Activated naive CD8-positive, alpha-beta T cell treated with anti-CD3 and anti-CD28 coated beads for 36 hours (primary cell): ENCODE results near the gene NOX3. TPM values are rescaled to one million over a fixed set of nuclear protein-coding genes. Genes with fewer than 3 reads are reported as not detected.

ENCODE experiments used
- DNase-seq: peaks from one replicate; pipeline ENCODE4 v3.0.0; 2021
- H3K27ac Mint-ChIP-seq: one replicate; pipeline ENCODE4 v1.8.0; 2022; ENCODE audit warnings: mild to moderate bottlenecking, moderate library complexity, mixed read lengths
- H3K27me3 Mint-ChIP-seq: one replicate; pipeline ENCODE4 v1.8.0; 2022; ENCODE audit warnings: mild to moderate bottlenecking, mixed read lengths
- H3K36me3 Mint-ChIP-seq: one replicate; pipeline ENCODE4 v1.8.0; 2021; ENCODE audit warnings: mild to moderate bottlenecking, mixed read lengths
- H3K4me1 Mint-ChIP-seq: one replicate; pipeline ENCODE4 v1.8.0; 2021; ENCODE audit warnings: mixed read lengths
- H3K4me3 Mint-ChIP-seq: one replicate; pipeline ENCODE4 v1.8.0; 2022; ENCODE audit warnings: mild to moderate bottlenecking, moderate library complexity, mixed read lengths
- H3K9me3 Mint-ChIP-seq: one replicate; pipeline ENCODE4 v1.8.0; 2022; ENCODE audit warnings: mixed read lengths
- total RNA-seq, 2 experiments: library from RNA; stranded (reverse); gene quantifications; one replicate each; pipeline ENCODE4 v1.2.3, GENCODE V29; 2021

The NOX3 gene
- total RNA-seq, 2 experiments from 2014 or later = not detected

DNA sequence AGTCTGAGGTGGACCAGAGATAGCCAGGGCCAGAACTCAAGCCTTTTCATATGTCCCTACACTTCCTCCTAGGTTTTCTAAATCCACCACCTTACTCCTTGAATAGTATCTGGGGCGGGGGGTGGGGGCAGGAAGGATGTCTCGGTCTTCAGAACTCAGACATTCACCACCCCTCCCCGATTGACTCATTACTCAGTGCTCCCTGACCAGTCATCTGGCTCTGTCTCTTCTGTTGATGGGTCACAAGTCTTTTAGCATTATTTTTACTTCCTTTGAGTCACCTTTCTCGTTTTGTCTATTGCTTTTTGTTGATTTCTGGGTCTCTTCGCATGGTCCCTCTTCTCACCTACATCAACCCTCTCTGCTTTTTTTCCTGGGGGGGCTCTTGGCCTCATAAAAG lies 23.3 kb downstream of the NOX3 start:
- H3K36me3 Mint-ChIP-seq = no peaks in the 10 kb centered on the region
- no peak for DNase-seq
- peaks cover 27% of the 10 kb centered on the region for H3K4me1 Mint-ChIP-seq
- no peak overlapping the region for H3K4me3 Mint-ChIP-seq
- H3K9me3 Mint-ChIP-seq = no peaks in the 10 kb centered on the region
- no peaks in the 10 kb centered on the region for H3K27me3 Mint-ChIP-seq
- no peak overlapping the region for H3K27ac Mint-ChIP-seq

DNA sequence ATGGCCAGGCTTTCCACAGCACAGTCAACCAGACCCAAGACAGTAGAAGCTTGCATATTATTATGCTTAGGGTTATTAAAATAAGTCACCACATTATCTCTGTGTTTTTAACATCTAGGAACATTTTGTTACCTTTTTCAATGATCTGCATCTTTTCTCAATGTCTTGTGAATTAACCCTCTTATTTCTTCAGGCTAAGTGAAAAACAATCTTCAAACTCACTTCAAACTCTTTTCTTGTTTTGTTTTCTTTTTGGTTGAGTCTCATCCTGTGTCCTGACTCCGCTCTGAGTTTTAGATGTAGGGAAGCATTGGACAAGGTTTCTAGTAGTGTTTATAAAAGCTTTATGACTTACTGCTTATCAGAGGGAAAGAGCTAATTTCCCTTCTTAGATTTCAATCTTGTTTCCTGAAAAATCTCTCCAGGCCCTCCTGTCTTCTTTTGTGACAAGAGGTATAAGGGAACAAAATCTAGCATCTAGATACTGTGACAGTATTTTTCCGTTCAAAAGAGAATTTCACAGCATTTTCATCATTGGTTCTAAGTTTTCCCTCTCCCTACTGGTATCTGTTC lies 26.2 kb downstream of the NOX3 start:
- no peaks in the 10 kb centered on the region for H3K9me3 Mint-ChIP-seq
- no peak overlapping the region for H3K4me3 Mint-ChIP-seq
- no peaks in the 10 kb centered on the region for H3K27me3 Mint-ChIP-seq
- H3K36me3 Mint-ChIP-seq = no peaks in the 10 kb centered on the region
- H3K4me1 Mint-ChIP-seq = peaks cover 18% of the 10 kb centered on the region
- DNase-seq = no peak
- no peak overlapping the region for H3K27ac Mint-ChIP-seq

DNA sequence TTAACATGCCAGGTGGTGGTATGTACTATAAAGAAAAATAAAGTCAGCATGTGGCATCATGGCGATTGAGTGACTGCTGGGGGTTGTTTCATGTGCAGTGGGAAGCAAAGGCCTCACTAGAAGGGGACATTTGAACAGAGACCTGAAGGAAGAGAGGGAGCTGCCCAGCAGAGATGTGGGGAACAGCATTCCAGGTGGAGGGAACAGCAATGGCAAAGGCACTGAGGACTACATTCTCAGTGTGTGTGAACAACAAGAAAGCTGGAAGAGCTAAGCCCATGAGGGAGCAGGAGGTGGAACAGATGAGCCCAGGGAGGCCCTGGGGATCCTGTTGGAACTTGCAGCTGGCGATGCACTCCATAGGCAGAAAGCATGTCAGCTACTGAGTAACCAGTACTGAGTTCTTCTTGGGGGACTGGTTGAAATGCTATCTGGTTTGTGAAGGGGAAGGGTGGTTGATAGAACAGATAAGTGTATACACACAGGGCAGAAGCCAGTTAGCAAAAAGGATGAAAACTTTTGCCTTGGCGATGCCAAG lies 29.2 kb downstream of the NOX3 start:
- Mint-ChIP-seq H3K27me3 (no peaks in the 10 kb centered on the region), H3K9me3 (peaks cover 2% of the 10 kb centered on the region), H3K27ac (peak overlapping the region; percentile 26), H3K4me1 (peaks cover 13% of the 10 kb centered on the region), H3K36me3 (no peaks in the 10 kb centered on the region), H3K4me3 (no peak overlapping the region)
- no peak for DNase-seq

DNA sequence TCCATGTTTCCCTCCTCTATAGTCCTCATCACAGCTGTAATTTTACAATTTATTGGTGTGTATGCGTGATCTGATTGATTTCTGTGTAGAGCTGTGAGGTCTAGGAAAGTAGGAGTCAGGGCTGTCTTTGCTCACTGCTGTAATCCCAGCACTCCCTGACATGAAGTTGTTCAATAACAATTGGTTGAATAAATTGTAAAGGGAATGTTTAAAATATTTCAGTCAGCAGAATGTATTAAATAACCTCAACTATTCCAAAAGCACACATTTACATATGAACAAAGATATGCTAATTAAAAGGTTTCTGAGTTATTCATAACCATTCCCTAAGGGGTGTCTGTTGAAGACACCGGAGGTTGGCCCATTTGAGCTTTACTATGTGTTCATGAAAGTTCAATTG lies 31.5 kb downstream of the NOX3 start:
- Mint-ChIP-seq H3K4me3 (no peak overlapping the region), H3K36me3 (peaks cover 10% of the 10 kb centered on the region), H3K27ac (no peak overlapping the region), H3K27me3 (no peaks in the 10 kb centered on the region), H3K9me3 (peaks cover 3% of the 10 kb centered on the region), H3K4me1 (peaks cover 20% of the 10 kb centered on the region)
- no peak for DNase-seq

DNA sequence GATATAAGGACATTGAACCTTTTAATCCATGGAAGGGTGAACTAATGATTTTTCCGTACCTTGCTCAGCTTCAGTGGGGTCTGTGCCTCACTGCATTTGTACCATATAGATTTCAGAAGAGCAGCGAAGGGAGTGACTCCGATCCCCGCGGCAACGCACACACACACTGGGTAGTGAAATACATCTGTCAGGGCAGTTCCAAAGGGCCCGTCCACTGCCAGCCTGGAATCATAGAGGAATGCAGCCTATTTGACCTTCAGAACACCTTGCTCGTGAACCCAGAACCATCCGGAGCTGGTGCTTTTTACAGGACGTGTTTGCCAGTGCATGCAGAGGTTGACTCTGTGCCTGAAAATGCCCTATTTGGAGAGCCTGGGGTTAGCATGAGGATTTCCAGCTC lies 33.0 kb downstream of the NOX3 start:
- H3K36me3 Mint-ChIP-seq = peaks cover 10% of the 10 kb centered on the region
- H3K4me3 Mint-ChIP-seq = no peak overlapping the region
- H3K9me3 Mint-ChIP-seq = peaks cover 3% of the 10 kb centered on the region
- H3K27me3 Mint-ChIP-seq = no peaks in the 10 kb centered on the region
- DNase-seq = no peak
- H3K4me1 Mint-ChIP-seq = peaks cover 32% of the 10 kb centered on the region
- no peak overlapping the region for H3K27ac Mint-ChIP-seq

DNA sequence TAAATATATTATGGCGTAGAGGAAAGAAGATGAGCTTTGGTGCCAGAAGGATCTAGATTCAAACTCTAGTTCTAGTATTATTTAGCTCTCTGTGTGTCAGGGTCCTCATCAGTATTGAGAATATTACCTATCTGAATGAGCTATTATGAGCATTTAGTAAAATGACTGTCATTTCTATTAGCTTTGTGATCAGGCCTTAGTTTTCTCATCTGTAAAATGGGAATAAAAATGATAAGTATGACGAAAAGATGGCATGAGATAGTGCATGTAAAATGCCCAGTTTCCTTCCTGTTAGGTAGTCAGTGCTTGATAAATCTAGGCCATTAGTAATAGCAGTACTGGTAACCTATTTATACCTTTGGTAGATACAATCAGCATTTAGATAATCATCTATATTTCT lies 35.1 kb downstream of the NOX3 start:
- Mint-ChIP-seq H3K9me3 (peaks cover 3% of the 10 kb centered on the region), H3K4me1 (peaks cover 47% of the 10 kb centered on the region), H3K4me3 (no peak overlapping the region), H3K27me3 (no peaks in the 10 kb centered on the region), H3K27ac (peak overlapping the region; percentile 88), H3K36me3 (peaks cover 10% of the 10 kb centered on the region)
- DNase-seq = no peak

DNA sequence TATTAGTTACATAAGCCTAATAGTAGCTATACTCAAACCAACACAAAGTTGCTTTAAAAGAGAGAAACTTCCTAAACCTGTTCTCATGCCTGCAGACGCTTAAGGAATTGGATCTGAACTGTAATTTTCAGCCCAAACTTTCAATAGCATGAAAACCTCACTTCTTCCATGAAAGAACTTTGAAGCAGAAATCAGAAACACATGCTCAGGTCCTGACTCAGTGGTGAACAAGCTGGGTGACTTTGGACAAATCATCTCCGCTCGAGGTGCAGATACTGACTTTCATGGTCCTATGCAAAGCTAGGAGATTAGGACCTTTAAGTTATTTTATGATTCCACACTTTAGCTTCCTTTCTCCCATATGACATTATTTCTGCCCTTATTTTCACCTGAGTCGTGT lies 36.5 kb downstream of the NOX3 start:
- no peak for DNase-seq
- Mint-ChIP-seq H3K27me3 (no peaks in the 10 kb centered on the region), H3K36me3 (peaks cover 10% of the 10 kb centered on the region), H3K4me3 (peak overlapping the region; percentile 76), H3K9me3 (peaks cover 3% of the 10 kb centered on the region), H3K27ac (peak overlapping the region; percentile 100), H3K4me1 (peaks cover 48% of the 10 kb centered on the region)

DNA sequence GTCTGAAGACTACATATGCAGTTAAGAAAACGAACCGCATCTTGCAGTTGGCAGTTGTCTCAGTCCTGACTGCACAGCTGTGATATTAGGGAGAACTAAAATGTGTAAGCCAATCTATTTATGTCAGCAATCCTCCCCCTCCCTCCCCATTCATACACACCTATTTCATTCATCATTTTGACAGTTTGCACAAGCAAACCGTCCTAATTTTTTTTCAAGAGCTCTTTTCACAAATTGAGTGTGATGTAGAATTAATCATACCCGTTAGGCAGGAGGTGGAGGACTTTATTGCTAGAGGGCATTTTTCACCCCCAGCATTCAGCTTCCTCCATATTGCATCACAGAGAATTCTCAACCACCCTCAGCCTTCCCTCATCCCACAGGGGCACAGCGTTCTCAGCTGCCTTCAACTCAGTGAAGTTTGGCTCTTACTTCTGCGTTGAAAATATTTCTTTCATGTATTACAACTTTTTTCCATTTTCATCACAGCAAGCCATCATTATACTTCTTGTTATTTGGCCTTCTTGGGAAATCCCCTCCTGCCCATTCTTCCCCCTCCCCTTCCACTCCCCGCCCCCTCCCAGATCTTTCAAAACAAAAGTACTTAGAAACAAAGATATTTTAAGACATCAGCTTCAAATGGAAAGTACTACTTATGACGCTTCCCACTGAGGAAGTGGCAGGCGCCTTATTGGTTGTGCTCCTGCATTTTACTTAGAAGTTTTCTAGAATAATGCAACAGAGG lies 37.5 kb downstream of the NOX3 start:
- peaks cover 10% of the 10 kb centered on the region for H3K36me3 Mint-ChIP-seq
- peak overlapping the region; percentile 76 for H3K4me3 Mint-ChIP-seq
- peak overlapping the region; percentile 100 for H3K27ac Mint-ChIP-seq
- DNase-seq = peak; percentile 61
- no peaks in the 10 kb centered on the region for H3K27me3 Mint-ChIP-seq
- H3K4me1 Mint-ChIP-seq = peaks cover 48% of the 10 kb centered on the region
- H3K9me3 Mint-ChIP-seq = peaks cover 3% of the 10 kb centered on the region

DNA sequence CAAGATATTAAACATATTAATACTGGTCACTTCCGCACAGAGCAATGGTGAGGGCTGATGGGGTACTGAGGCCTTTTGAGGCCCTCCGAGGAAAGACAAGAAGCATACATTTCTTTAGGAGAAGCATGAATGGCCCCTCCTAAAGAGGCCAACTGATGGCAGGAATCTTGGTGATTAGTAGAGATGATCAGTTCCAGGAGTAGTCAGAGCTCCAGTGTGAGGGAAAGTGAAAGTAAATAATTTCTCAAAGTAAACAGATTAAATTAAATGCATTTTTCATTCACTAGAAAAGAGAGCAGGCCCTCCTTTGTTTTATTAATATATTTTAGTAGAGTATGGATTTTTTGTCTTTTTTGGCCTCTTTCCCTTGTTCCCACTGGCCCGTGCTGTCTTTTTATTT lies 38.2 kb downstream of the NOX3 start:
- H3K4me3 Mint-ChIP-seq = peak overlapping the region; percentile 76
- peaks cover 3% of the 10 kb centered on the region for H3K9me3 Mint-ChIP-seq
- peaks cover 48% of the 10 kb centered on the region for H3K4me1 Mint-ChIP-seq
- H3K27me3 Mint-ChIP-seq = no peaks in the 10 kb centered on the region
- peak overlapping the region; percentile 100 for H3K27ac Mint-ChIP-seq
- no peak for DNase-seq
- H3K36me3 Mint-ChIP-seq = peaks cover 10% of the 10 kb centered on the region

DNA sequence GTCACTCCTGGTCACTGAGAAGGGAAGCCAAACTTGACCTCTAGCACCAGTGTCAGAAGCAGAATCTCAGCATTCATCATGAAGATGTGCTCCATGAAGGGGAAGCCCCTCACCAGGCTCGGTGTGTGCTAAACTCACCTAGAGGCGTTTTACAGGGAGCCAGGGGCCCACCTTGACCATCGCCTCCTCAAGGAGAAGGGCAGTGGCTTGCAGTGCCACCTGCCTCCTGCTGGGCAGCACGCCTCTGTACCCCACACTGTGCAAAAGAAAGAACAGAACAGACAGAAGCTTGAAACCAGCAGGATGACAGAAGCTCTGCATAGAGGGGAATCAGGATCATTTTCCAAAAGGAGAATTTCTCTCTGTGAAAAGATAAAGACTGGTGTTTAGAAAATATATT lies 39.7 kb downstream of the NOX3 start:
- Mint-ChIP-seq H3K36me3 (peaks cover 9% of the 10 kb centered on the region), H3K27ac (peak overlapping the region; percentile 47), H3K27me3 (no peaks in the 10 kb centered on the region), H3K4me1 (peaks cover 44% of the 10 kb centered on the region), H3K4me3 (no peak overlapping the region), H3K9me3 (peaks cover 1% of the 10 kb centered on the region)
- no peak for DNase-seq

DNA sequence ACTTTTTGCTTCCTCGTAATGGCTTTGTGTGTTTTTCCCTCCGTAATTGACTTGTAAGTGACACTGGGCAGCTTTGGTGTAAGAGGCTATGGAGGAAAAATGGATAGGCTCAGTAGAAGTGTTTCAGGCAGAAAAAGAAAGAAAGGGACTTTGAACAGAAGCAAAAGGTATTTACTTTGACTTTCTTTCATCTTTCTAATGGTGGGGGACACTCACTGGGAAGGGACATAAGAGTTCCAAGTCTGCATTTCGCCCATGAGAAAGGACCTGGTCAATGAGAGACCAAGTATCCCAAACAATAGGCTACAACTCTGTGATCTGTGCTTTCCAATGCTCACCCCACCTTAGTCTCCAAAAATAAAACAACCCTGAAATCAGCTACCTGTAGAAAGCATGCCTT lies 41.6 kb downstream of the NOX3 start:
- H3K4me1 Mint-ChIP-seq = peaks cover 28% of the 10 kb centered on the region
- no peaks in the 10 kb centered on the region for H3K9me3 Mint-ChIP-seq
- no peak overlapping the region for H3K27ac Mint-ChIP-seq
- DNase-seq = no peak
- no peaks in the 10 kb centered on the region for H3K36me3 Mint-ChIP-seq
- no peaks in the 10 kb centered on the region for H3K27me3 Mint-ChIP-seq
- no peak overlapping the region for H3K4me3 Mint-ChIP-seq

DNA sequence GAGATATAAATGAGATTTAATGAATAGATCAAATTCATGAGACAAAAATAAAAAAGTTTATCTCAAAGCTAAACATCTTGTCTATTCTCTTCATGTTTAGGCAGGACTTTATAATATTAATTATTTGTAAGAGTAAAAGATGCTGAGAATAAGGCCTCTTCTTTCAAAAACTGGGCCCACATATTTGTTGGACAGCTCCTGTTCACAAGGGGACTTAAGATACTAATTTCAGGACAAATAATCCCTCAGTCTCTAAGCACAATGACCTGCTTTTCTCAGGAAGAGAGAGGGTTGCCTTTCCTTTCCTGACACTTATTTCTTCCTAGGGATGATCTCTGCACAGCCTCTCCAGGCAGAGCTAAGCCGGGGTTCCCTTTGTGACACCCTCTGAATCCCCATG lies 43.3 kb downstream of the NOX3 start:
- Mint-ChIP-seq H3K4me1 (peaks cover 12% of the 10 kb centered on the region), H3K27me3 (no peaks in the 10 kb centered on the region), H3K27ac (no peak overlapping the region), H3K9me3 (no peaks in the 10 kb centered on the region), H3K4me3 (no peak overlapping the region), H3K36me3 (no peaks in the 10 kb centered on the region)
- no peak for DNase-seq

DNA sequence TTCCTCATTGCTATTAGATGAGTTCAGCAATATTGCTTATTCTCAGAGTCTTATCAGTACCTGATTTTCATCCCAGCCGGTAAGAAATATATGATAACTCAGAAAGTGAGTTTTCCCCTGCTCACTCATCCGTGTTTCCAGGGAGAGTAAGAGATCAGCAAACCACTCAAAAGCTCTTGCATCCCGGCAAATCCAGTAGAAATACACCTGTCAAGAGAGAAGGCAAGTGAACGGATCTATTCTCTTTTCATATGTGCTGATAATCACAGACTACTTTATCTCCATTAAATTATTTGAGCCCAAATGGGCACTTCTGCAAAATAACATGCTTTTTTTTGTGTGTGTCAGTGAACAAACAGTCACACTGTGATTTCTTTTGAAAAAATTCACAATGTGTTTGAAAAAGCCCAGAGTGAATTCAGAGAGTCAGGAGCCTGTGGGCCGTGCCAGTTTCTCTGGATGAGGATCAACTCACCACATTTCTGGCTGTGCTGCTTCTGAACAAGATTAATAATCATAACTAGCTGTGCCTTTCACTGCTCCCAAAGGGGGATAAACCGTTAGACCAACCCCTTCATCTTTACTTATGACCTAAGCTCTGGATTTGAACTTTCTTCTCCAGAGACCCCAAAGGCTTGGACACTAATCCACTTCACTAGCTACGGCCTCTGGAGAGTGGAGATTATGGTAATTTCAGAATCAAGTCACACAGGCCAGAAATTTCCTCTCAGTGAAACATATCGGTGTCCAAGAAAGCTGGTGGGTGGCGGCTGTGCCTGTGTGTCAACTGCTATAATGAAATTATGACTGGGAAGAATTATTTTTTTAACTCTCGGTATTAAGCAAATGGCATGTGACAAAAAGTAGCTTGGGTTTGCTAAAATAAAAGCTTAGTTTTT lies 44.2 kb downstream of the NOX3 start:
- H3K4me1 Mint-ChIP-seq = peaks cover 6% of the 10 kb centered on the region
- no peaks in the 10 kb centered on the region for H3K9me3 Mint-ChIP-seq
- H3K27ac Mint-ChIP-seq = no peak overlapping the region
- no peak overlapping the region for H3K4me3 Mint-ChIP-seq
- H3K27me3 Mint-ChIP-seq = no peaks in the 10 kb centered on the region
- no peaks in the 10 kb centered on the region for H3K36me3 Mint-ChIP-seq
- no peak for DNase-seq

DNA sequence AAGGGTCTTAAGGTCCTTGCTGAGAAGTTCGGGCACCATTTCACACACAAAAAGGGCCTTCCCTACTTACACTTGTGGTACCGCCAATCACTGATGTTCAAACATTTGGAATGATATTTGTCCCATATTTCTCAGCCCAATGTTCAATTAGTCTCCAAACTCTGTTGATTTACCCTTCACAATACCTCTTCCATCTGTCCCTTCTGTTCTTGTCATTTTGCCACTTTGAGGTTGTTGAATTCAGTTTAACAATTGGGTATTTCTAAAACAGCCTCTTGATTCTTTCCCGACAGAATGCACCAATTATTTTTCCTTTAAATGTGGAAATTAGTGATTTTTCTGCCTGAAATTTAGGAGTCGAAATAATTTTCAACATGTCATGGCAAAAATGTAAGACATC lies 46.2 kb downstream of the NOX3 start:
- H3K36me3 Mint-ChIP-seq = no peaks in the 10 kb centered on the region

DNA sequence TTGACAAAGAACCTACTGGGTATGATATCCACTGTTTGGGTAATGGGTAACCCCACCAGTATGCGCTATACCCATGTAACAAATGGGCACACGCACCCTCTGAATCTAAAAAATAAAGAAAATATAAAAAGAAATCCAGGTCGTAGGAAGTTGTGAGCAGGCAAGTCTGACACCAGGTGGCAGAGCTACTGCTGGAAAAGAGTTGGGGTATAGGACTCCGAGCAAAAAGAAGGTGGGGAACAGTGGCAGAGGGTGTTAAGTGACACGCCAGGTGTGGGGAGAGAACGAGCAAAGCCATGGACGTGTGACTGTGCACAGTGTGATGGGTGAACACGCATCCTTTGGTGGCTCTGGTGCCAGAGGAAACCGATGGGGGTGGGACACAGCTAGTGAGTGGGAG lies 46.7 kb downstream of the NOX3 start:
- DNase-seq = no peak
- Mint-ChIP-seq H3K27me3 (no peaks in the 10 kb centered on the region), H3K27ac (no peak overlapping the region), H3K36me3 (no peaks in the 10 kb centered on the region), H3K4me3 (no peak overlapping the region), H3K4me1 (peaks cover 2% of the 10 kb centered on the region), H3K9me3 (no peaks in the 10 kb centered on the region)

More for the DNA sequence above, 46.2 kb downstream of the NOX3 start:
- no peaks in the 10 kb centered on the region for H3K4me1 Mint-ChIP-seq
- H3K4me3 Mint-ChIP-seq = no peak overlapping the region
- no peaks in the 10 kb centered on the region for H3K27me3 Mint-ChIP-seq
- no peaks in the 10 kb centered on the region for H3K9me3 Mint-ChIP-seq
- no peak overlapping the region for H3K27ac Mint-ChIP-seq
- DNase-seq = no peak
